Measurements from ENCODE around the gene EZR. TPM values are rescaled to one million over a fixed set of nuclear protein-coding genes. Genes with fewer than 3 reads are reported as not detected.

The EZR gene
- total and polyA plus RNA-seq, 2 of the 8 experiments (the other 6 are each of a cell fraction or from before 2014, with no cell fraction given): 122 to 286 TPM

- peaks cover 21 to 22% of the 10 kb centered on the region in 2 experiments for H4K20me1 ChIP-seq (replicated peaks in 1 of 2; ENCODE audit: control insufficient read depth in 1 of 2, insufficient read depth in 2 of 2, low read length in 2 of 2)
- no peak overlapping the region for H2BK12ac ChIP-seq (ENCODE audit: low read depth, low read length)
- no peak overlapping the region for H4K5ac ChIP-seq (ENCODE audit: insufficient read length, low read depth, low read length)
- peaks cover 0 to 7% (median 5%) of the 10 kb centered on the region in 4 experiments; a peak in 5 of 7 replicates for H3K27me3 ChIP-seq (replicated peaks in 1 of 4; ENCODE audit: control insufficient read depth in 3 of 4, extremely low read depth in 1 of 4, insufficient read depth in 3 of 4, low read length in 3 of 4)
- H3K4me2 ChIP-seq (ENCODE audit: insufficient read depth in 1 of 2, low read depth in 2 of 2, low read length in 2 of 2): no peak overlapping the region
- no peak overlapping the region for H3K27ac ChIP-seq (ENCODE audit: low read depth, low read length)
- H3K14ac ChIP-seq (ENCODE audit: insufficient read length): no peak overlapping the region
- FAIRE-seq (no peak), DNase-seq (ENCODE audit: low read depth in 1 of 2, low spot score in 2 of 2) (no peak)
- H3K56ac ChIP-seq (replicated peaks; ENCODE audit: insufficient read length, low read depth, low read length): no peak overlapping the region
- no peak overlapping the region for H3K23ac ChIP-seq (ENCODE audit: insufficient read length)
- no peak overlapping the region for H2BK5ac ChIP-seq (ENCODE audit: low read depth, low read length)
- peaks cover 2 to 7% of the 10 kb centered on the region in 2 experiments; a peak in 3 of 4 replicates for H3K9me3 ChIP-seq (ENCODE audit: insufficient read depth in 2 of 2, low read depth in 1 of 2, low read length in 1 of 2)
- peaks cover 7% of the 10 kb centered on the region for H3K23me2 ChIP-seq (ENCODE audit: low read depth, low read length)
- H2BK120ac ChIP-seq (replicated peaks; ENCODE audit: low read depth, low read length): peak overlapping the region; percentile 60
- peaks cover 4 to 8% (median 7%) of the 10 kb centered on the region in 4 experiments; a peak in 5 of 7 replicates for H3K4me1 ChIP-seq (replicated peaks in 1 of 4; ENCODE audit: control insufficient read depth in 3 of 4, insufficient read depth in 4 of 4, low read length in 3 of 4)
- no peak overlapping the region for H4K8ac ChIP-seq (ENCODE audit: extremely low read depth, insufficient read depth, low read length)
- no peak overlapping the region for H2BK15ac ChIP-seq (ENCODE audit: low read length)
- H2AK5ac ChIP-seq (ENCODE audit: low read depth, low read length): 0 out of 2 replicates have a peak overlapping the region, but pooled peaks have one; percentile 46
- H3K79me1 ChIP-seq (ENCODE audit: low read depth, low read length): no peaks in the 10 kb centered on the region
- H3K9ac ChIP-seq (replicated peaks in 1 of 4; ENCODE audit: extremely low read depth in 1 of 4, low read depth in 3 of 4, low read length in 3 of 4): no peak overlapping the region
- peaks cover 0 to 23% (median 4%) of the 10 kb centered on the region in 4 experiments; a peak in 2 of 8 replicates for H3K36me3 ChIP-seq (ENCODE audit: control insufficient read depth in 2 of 4, insufficient read depth in 4 of 4, low read length in 3 of 4)
- H3K18ac ChIP-seq (ENCODE audit: extremely low read depth, low read length): no peak overlapping the region
- no peak overlapping the region; the same call in 1 of the 2 replicates for H2BK20ac ChIP-seq (ENCODE audit: low read length)
- TF ChIP-seq KDM1A (IDR thresholded peaks at IDR 0.05; ENCODE audit: borderline replicate concordance, low read length): no peak
- TF ChIP-seq JUN (IDR thresholded peaks at IDR 0.05; ENCODE audit: low read depth, low read length): no peak
- no peak for TF ChIP-seq MAFK (IDR thresholded peaks at IDR 0.05; ENCODE audit: low read depth, low read length)
- no peak for TF ChIP-seq POLR2AphosphoS5 (IDR thresholded peaks at IDR 0.05; ENCODE audit: low read depth, low read length)
- TF ChIP-seq RNF2 (IDR thresholded peaks at IDR 0.05; ENCODE audit: borderline replicate concordance, low read depth, low read length, missing control alignments, poor library complexity, severe bottlenecking): no peak
- no peak for TF ChIP-seq CBX8 (IDR thresholded peaks at IDR 0.05; ENCODE audit: borderline replicate concordance, low read depth, low read length)
- TF ChIP-seq TCF12 (IDR thresholded peaks at IDR 0.05; ENCODE audit: low read depth, low read length): no peak
- no peak for TF ChIP-seq CTBP2 (IDR thresholded peaks at IDR 0.05; ENCODE audit: borderline replicate concordance, insufficient read depth, insufficient read length, low read length)
- no peak for TF ChIP-seq RAD21 (IDR thresholded peaks at IDR 0.05 in 1 of 2, conservative IDR thresholded peaks at IDR 0.05 in 1 of 2; ENCODE audit: low read depth in 2 of 2, low read length in 2 of 2)
- no peak for TF ChIP-seq TEAD4 (IDR thresholded peaks at IDR 0.05; ENCODE audit: low read depth, low read length)
- no peak overlapping the region for H4K91ac ChIP-seq (replicated peaks; ENCODE audit: insufficient read length, low read length)
- CTCF ChIA-PET (ENCODE audit: partially characterized antibody): interaction anchor here (0.6 to 1.3 kb wide), 5 partner anchors 12 to 129 kb away, joined by 3 to 4 read pairs (median 3); no protein-coding TSS in a partner anchor
- POLR2A ChIA-PET (ENCODE audit: partially characterized antibody): interaction anchor here (1.1 to 2.9 kb wide), 11 partner anchors 8 to 151 kb away, joined by 3 to 34 read pairs (median 4); no protein-coding TSS in a partner anchor
- H3K4ac ChIP-seq (replicated peaks; ENCODE audit: insufficient read length, low read depth, low read length): no peak overlapping the region
- H3K4me3 ChIP-seq (ENCODE audit: extremely low read depth in 1 of 4, insufficient read depth in 2 of 4, low read depth in 3 of 4, low read length in 4 of 4): no peak overlapping the region
- 92% methylated on average over 6 of the region's 6 CpGs; no CpG with 5 or more reads in 1 of the 2 experiments for WGBS, 2 experiments (ENCODE audit: extremely low coverage in 1 of 2, insufficient coverage in 1 of 2, insufficient read length in 1 of 2, insufficient replicate concordance in 2 of 2, low coverage in 1 of 2, low lambda C conversion rate in 2 of 2, missing lambda C conversion rate in 1 of 2)
- H2AFZ ChIP-seq (ENCODE audit: low read length): no peak overlapping the region
- peaks cover 27 to 31% of the 10 kb centered on the region in 2 experiments for H3K79me2 ChIP-seq (ENCODE audit: control insufficient read depth in 1 of 2, insufficient read depth in 2 of 2, low read length in 2 of 2)
Observed at GRCh38 chr6:158819977-158820622, 932 bp upstream of the EZR start.
